Panc1 (cell line): Measurements from ENCODE around the gene GBX1. TPM values are rescaled to one million over a fixed set of nuclear protein-coding genes. Genes with fewer than 3 reads are reported as not detected.

Experiments used
- ATAC-seq: fragments of 200-7000 bp; cut with Tn5 transposase; 2 replicates; pipeline ENCODE4 v1.9.1; 2020; ENCODE audit warnings: mild to moderate bottlenecking, moderate library complexity
- BruUV-seq: library from RNA; stranded (reverse); fragments of 400-500 nt; replicated peaks from 2 replicates; lab custom pipeline; 2021; lab: Mats Ljungman, UMichigan
- CTCF ChIA-PET: fragments of 300-600 bp; sonication (Branson Sonifier 250); formaldehyde crosslinking; loops from one replicate; lab custom pipeline; 2022; ENCODE audit warnings: antibody characterized with exemption; lab: Charles Lee
- POLR2A ChIA-PET: fragments of 300-600 bp; sonication (Branson Sonifier 250); formaldehyde crosslinking; loops from one replicate; lab custom pipeline; 2022; ENCODE audit warnings: antibody characterized with exemption; lab: Charles Lee
- DNase-seq: peaks from one replicate; pipeline ENCODE4 v3.0.0-alpha.2; 2010; ENCODE audit warnings: low read depth, low spot score
- H3K27ac ChIP-seq: 2 replicates; pipeline ENCODE4 v1.5.1; 2011; ENCODE audit warnings: mild to moderate bottlenecking, low read length, inconsistent platforms
- H3K27me3 ChIP-seq: fragments of 200-500 bp; sonication (Bioruptor generic); 2 replicates; pipeline ENCODE4 v1.6.0; 2014; ENCODE audit warnings: low read length, inconsistent platforms; ENCODE audit not compliant: control insufficient read depth, insufficient read depth
- H3K36me3 ChIP-seq: fragments of 200-500 bp; sonication (Bioruptor generic); 2 replicates; pipeline ENCODE4 v1.5.1; 2014; ENCODE audit warnings: inconsistent platforms, mild to moderate bottlenecking, low read length, moderate library complexity; ENCODE audit not compliant: control insufficient read depth, insufficient read depth
- H3K4me1 ChIP-seq: 2 replicates; pipeline ENCODE4 v1.5.1; 2011; ENCODE audit warnings: inconsistent platforms, mild to moderate bottlenecking, low read length, moderate library complexity; ENCODE audit not compliant: control insufficient read depth, insufficient read depth
- H3K4me3 ChIP-seq, 2 experiments: 2 replicates each; pipeline ENCODE4 v1.5.1; 2011 to 2012; ENCODE audit warnings: low read depth in 2 of 2, low read length in 2 of 2, mild to moderate bottlenecking in 2 of 2, inconsistent platforms in 1 of 2, moderate library complexity in 1 of 2
- H3K9me3 ChIP-seq: fragments of 200-500 bp; sonication (Bioruptor generic); 2 replicates; pipeline ENCODE4 v1.5.1; 2014; ENCODE audit warnings: low read depth, mild to moderate bottlenecking, inconsistent platforms, low read length, moderate library complexity; ENCODE audit not compliant: control insufficient read depth, insufficient read depth
- CTCF ChIP-seq: fragments of 450-650 bp; IDR thresholded peaks from 2 replicates; pipeline ENCODE4 v1.5.1; 2017; ENCODE audit warnings: mild to moderate bottlenecking
- POLR2AphosphoS5 ChIP-seq: IDR thresholded peaks from 2 replicates; pipeline ENCODE4 v1.6.1; 2012; ENCODE audit warnings: mild to moderate bottlenecking, low read depth, low read length, moderate library complexity
- REST ChIP-seq, 2 experiments: IDR thresholded peaks; 2 replicates each; pipeline ENCODE4 v1.6.1; 2011 to 2012; ENCODE audit warnings: low read depth in 2 of 2, control low read depth in 1 of 2, low read length in 1 of 2, mild to moderate bottlenecking in 1 of 2, moderate library complexity in 1 of 2; ENCODE audit not compliant: insufficient read depth in 1 of 2
- SIN3A ChIP-seq: IDR thresholded peaks from 2 replicates; pipeline ENCODE4 v1.6.1; 2012; ENCODE audit warnings: low read depth, mild to moderate bottlenecking, low read length, moderate library complexity, borderline replicate concordance; ENCODE audit not compliant: insufficient read depth
- TCF7L2 ChIP-seq: IDR thresholded peaks from 2 replicates; pipeline ENCODE4 v1.6.1; 2011; ENCODE audit warnings: mild to moderate bottlenecking, low read depth, low read length, inconsistent platforms
- in situ Hi-C: cut with HindIII; loops from 2 replicates; pipeline ENCODE4 v1.10.0; 2016; ENCODE audit warnings: low sequenced_read_pairs, low pct_unique_long_range_greater_than_20kb
- intact Hi-C: fragments of 100-400 bp; cut with micrococcal nuclease; formaldehyde crosslinking; loops from one replicate; pipeline ENCODE4 v1.10.0; 2022; ENCODE audit not compliant: unreplicated experiment
- total RNA-seq: library from RNA; stranded (reverse); gene quantifications from one replicate; pipeline ENCODE4 v1.2.1, GENCODE V29; 2021; ENCODE audit not compliant: unreplicated experiment

Gene GBX1
- total RNA-seq, 1 experiment from 2014 or later: not detected

GRCh38 chr7:151120896-151121295 lies 46.6 kb downstream of the GBX1 start:
- no peaks in the 10 kb centered on the region for H3K36me3 ChIP-seq
- no peaks in the 10 kb centered on the region for H3K27me3 ChIP-seq
- H3K4me3 ChIP-seq: no peak overlapping the region
- no peak overlapping the region for H3K27ac ChIP-seq
- ChIA-PET CTCF (no interaction called here), POLR2A (no interaction called here)
- ATAC-seq: no peak
- H3K4me1 ChIP-seq: no peaks in the 10 kb centered on the region; the same call in 1 of the 2 replicates
- DNase-seq: no peak
- in situ Hi-C loops: no loop called here
- BruUV-seq: no TSS peak
- TF ChIP-seq POLR2AphosphoS5 (no peak), CTCF (no peak), SIN3A (no peak), TCF7L2 (no peak), REST (IDR thresholded peaks at IDR 0.05; ENCODE audit: insufficient read depth in 1 of 2, low read depth in 2 of 2, low read length in 1 of 2) (no peak)
- intact Hi-C loops: loop anchor here (5.0 kb wide), 1 partner anchor 181 kb away; no protein-coding TSS in a partner anchor
- no peaks in the 10 kb centered on the region for H3K9me3 ChIP-seq

GRCh38 chr7:151119902-151120301 lies 47.6 kb downstream of the GBX1 start:
- Histone ChIP-seq H3K36me3 (no peaks in the 10 kb centered on the region), H3K4me1 (no peaks in the 10 kb centered on the region; the same call in 1 of the 2 replicates), H3K27me3 (no peaks in the 10 kb centered on the region), H3K4me3 (no peak overlapping the region), H3K9me3 (no peaks in the 10 kb centered on the region), H3K27ac (no peak overlapping the region)
- ChIA-PET CTCF (interaction anchor here (0.5 kb wide), 1 partner anchor 57 kb away, joined by 3 read pairs; no protein-coding TSS in a partner anchor), POLR2A (no interaction called here)
- ATAC-seq (no peak), DNase-seq (no peak)
- in situ Hi-C loops: no loop called here
- TF ChIP-seq TCF7L2: no peak
- intact Hi-C loops: loop anchor here (5.0 kb wide), 1 partner anchor 182 kb away; no protein-coding TSS in a partner anchor
- no TSS peak for BruUV-seq

- Histone ChIP-seq H3K9me3 (no peaks in the 10 kb centered on the region), H3K27ac (no peak overlapping the region), H3K27me3 (no peaks in the 10 kb centered on the region), H3K4me3 (no peak overlapping the region), H3K4me1 (peaks cover 3% of the 10 kb centered on the region), H3K36me3 (no peaks in the 10 kb centered on the region)
- POLR2A ChIA-PET: no interaction called here
- DNase-seq (no peak), ATAC-seq (no peak)
- CTCF ChIA-PET: no interaction called here
- BruUV-seq: no TSS peak
- intact Hi-C loops (no loop called here), in situ Hi-C loops (no loop called here)
- TF ChIP-seq REST (IDR thresholded peaks at IDR 0.05; ENCODE audit: insufficient read depth in 1 of 2, low read depth in 2 of 2, low read length in 1 of 2): no peak
- TF ChIP-seq TCF7L2: no peak
- TF ChIP-seq CTCF: no peak
- no peak for TF ChIP-seq POLR2AphosphoS5
- no peak for TF ChIP-seq SIN3A
Measured at GRCh38 chr7:151119055-151119415, 48.5 kb downstream of the GBX1 start.
